ENCODE results near the gene SEMA4D. TPM values are rescaled to one million over a fixed set of nuclear protein-coding genes. Genes with fewer than 3 reads are reported as not detected.

Gene SEMA4D
- total RNA-seq, 1 donor: 0.72 TPM

DNA sequence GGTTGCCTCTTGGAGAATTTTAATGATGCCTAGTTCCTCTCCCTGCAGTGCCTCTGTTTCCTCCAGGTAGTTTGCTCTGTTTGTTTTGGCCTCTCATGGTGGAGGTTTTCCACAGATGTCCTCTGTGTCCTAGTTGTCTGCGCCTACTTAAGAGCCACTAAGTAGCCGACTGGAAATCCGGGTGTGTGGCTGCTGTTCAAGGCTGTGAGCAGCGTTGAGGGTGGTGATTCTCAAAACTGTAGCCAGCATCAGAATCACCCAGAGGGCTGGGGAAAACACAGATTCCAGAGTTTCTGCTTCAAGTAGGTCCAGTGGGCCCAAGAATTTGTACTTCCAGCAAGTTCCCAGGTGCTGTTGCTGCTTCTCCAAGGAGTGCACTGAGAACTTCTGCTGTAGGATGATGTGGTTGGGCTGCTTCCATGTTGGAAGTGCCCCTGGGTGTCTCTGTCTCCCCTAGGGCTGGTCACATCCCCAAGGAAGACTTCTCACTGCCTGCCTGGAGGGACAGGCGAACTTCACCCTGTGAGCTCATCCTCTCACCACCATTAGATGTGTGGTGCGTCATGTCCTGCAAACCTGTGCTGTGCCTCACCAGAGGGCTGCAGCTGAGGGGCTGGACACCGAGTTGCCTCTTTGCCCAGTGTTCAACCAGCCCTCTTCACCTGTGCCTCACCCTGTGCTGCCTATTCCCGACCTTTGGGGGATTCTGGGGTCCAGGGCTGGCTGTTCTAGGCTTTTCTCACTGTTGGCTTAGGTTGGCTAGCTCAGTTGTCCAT, 144.9 kb downstream of the SEMA4D start:
- Histone ChIP-seq H3K27ac (ENCODE audit: low read depth, low read length) (no peak overlapping the region), H3K4me2 (ENCODE audit: insufficient read depth, low read length) (no peak overlapping the region), H3K4me1 (ENCODE audit: insufficient read depth, low read length) (no peaks in the 10 kb centered on the region), H3K79me2 (ENCODE audit: insufficient read depth, low read length) (peaks cover 2% of the 10 kb centered on the region), H3K27me3 (ENCODE audit: insufficient read depth, low read length) (no peaks in the 10 kb centered on the region), H4K20me1 (ENCODE audit: insufficient read depth, low read length) (peaks cover 4% of the 10 kb centered on the region), H3K4me3 (ENCODE audit: insufficient read depth, low read length) (no peak overlapping the region), H3K36me3 (ENCODE audit: insufficient read depth, low read length) (peaks cover 75% of the 10 kb centered on the region), H2AFZ (ENCODE audit: low read length) (no peak overlapping the region), H3K9me3 (ENCODE audit: low read depth, low read length) (no peaks in the 10 kb centered on the region)
- peak; percentile 26 for DNase-seq (ENCODE audit: insufficient read length, low spot score, missing footprints)
- TF ChIP-seq, protein P1, sequence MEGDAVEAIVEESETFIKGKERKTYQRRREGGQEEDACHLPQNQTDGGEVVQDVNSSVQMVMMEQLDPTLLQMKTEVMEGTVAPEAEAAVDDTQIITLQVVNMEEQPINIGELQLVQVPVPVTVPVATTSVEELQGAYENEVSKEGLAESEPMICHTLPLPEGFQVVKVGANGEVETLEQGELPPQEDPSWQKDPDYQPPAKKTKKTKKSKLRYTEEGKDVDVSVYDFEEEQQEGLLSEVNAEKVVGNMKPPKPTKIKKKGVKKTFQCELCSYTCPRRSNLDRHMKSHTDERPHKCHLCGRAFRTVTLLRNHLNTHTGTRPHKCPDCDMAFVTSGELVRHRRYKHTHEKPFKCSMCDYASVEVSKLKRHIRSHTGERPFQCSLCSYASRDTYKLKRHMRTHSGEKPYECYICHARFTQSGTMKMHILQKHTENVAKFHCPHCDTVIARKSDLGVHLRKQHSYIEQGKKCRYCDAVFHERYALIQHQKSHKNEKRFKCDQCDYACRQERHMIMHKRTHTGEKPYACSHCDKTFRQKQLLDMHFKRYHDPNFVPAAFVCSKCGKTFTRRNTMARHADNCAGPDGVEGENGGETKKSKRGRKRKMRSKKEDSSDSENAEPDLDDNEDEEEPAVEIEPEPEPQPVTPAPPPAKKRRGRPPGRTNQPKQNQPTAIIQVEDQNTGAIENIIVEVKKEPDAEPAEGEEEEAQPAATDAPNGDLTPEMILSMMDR (IDR thresholded peaks at IDR 0.05; ENCODE audit: extremely low read depth, low read depth, low read length): no peak

DNA sequence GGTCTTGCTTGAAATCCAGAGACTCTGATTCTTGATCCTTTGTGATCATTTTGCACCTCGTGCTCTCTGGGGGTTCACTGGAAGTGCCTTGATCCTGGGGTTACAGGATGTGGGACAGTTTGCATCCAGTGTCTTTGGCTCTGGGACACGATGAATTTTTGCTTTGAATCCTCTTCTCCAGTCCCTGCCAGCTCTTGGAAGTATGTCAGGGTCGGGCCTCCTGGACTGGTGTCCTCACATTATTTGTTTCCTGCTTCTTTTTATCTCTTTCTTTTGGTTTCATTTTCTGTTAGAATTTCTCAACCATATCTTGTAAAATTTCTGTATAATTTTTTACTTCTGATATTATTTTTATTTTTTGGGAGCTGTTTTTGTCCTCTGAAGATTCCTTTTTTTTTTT, 145.5 kb downstream of the SEMA4D start:
- Histone ChIP-seq H3K36me3 (ENCODE audit: insufficient read depth, low read length) (peaks cover 76% of the 10 kb centered on the region), H3K9me3 (ENCODE audit: low read depth, low read length) (no peaks in the 10 kb centered on the region), H3K79me2 (ENCODE audit: insufficient read depth, low read length) (peaks cover 2% of the 10 kb centered on the region), H3K4me1 (ENCODE audit: insufficient read depth, low read length) (no peaks in the 10 kb centered on the region), H3K27ac (ENCODE audit: low read depth, low read length) (no peak overlapping the region), H2AFZ (ENCODE audit: low read length) (no peak overlapping the region), H4K20me1 (ENCODE audit: insufficient read depth, low read length) (peaks cover 4% of the 10 kb centered on the region), H3K27me3 (ENCODE audit: insufficient read depth, low read length) (no peaks in the 10 kb centered on the region), H3K4me3 (ENCODE audit: insufficient read depth, low read length) (no peak overlapping the region), H3K4me2 (ENCODE audit: insufficient read depth, low read length) (no peak overlapping the region)
- TF ChIP-seq, protein P1 (IDR thresholded peaks at IDR 0.05; ENCODE audit: extremely low read depth, low read depth, low read length): no peak
- no peak for DNase-seq (ENCODE audit: insufficient read length, low spot score, missing footprints)

DNA sequence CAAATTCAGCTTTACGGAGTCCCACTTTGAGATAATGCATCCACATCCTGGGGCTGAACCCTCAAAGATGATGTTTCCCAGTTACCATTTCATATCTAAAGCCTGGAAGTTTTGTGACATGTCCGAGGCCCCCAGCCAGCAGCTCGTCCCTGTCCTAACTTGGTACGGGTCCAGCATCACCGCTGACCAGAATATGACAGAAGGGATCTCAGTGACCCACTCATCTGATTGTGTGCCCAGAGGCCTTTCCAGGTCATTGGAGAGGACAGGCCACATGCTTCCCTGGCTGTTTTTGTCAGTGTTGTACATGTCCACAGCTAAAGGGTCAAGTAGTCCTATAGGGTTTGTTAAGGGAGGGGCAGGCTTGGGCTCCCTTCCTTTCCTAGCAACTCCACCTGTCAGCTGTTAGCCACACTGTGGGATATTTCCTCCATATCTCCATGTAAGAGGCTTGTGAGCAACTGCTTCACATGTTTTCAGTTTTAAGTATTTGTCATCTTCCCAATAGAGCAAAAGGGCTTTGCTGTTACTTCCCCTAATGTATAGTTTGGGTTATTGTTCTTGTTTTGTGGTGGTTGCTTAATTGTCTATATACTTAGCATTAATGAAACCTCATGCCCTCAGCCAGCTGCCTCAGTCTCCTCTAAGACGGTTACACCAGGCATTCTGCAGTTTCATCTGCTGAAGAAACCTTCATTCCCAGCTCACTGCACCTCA, 146.2 kb downstream of the SEMA4D start:
- no peak for DNase-seq (ENCODE audit: insufficient read length, low spot score, missing footprints)
- Histone ChIP-seq H3K27me3 (ENCODE audit: insufficient read depth, low read length) (no peaks in the 10 kb centered on the region), H3K9me3 (ENCODE audit: low read depth, low read length) (no peaks in the 10 kb centered on the region), H3K36me3 (ENCODE audit: insufficient read depth, low read length) (peaks cover 76% of the 10 kb centered on the region), H3K4me3 (ENCODE audit: insufficient read depth, low read length) (no peak overlapping the region), H3K79me2 (ENCODE audit: insufficient read depth, low read length) (peaks cover 2% of the 10 kb centered on the region), H3K4me2 (ENCODE audit: insufficient read depth, low read length) (no peak overlapping the region), H3K4me1 (ENCODE audit: insufficient read depth, low read length) (no peaks in the 10 kb centered on the region), H3K27ac (ENCODE audit: low read depth, low read length) (no peak overlapping the region), H4K20me1 (ENCODE audit: insufficient read depth, low read length) (peaks cover 3% of the 10 kb centered on the region), H2AFZ (ENCODE audit: low read length) (no peak overlapping the region)
- TF ChIP-seq, protein P1 (IDR thresholded peaks at IDR 0.05; ENCODE audit: extremely low read depth, low read depth, low read length): no peak

DNA sequence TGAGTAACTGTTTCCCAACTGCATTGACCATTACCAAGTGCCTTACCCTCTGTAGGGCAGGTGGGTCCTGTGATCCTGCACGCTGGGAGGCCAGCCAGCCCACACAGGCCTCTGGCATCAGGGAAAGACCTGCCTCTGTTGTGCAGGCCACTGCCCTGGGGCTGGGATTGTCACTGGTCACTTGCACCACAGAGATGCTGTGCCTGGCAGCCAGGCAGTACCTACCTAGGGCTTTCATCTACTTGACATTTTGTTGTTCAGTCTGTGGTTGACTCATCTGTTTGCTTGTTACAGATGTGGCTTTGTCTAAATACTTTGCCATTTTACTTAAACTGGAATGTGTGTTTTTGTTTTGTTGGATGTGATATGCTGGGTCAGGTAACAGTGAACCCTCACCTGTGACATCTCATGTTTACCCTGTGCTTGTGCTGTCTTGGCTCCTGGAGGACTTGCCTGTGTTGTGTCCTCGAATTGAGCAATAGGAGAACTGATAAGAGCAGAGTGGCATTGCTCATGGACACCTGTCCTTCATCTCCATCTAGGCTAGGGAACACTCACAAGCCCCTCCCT, 146.8 kb downstream of the SEMA4D start:
- no peaks in the 10 kb centered on the region for H3K4me1 ChIP-seq (ENCODE audit: insufficient read depth, low read length)
- H2AFZ ChIP-seq (ENCODE audit: low read length): no peak overlapping the region
- peaks cover 79% of the 10 kb centered on the region for H3K36me3 ChIP-seq (ENCODE audit: insufficient read depth, low read length)
- H3K4me2 ChIP-seq (ENCODE audit: insufficient read depth, low read length): no peak overlapping the region
- no peaks in the 10 kb centered on the region for H3K9me3 ChIP-seq (ENCODE audit: low read depth, low read length)
- no peaks in the 10 kb centered on the region for H3K27me3 ChIP-seq (ENCODE audit: insufficient read depth, low read length)
- DNase-seq (ENCODE audit: insufficient read length, low spot score, missing footprints): no peak
- peaks cover 2% of the 10 kb centered on the region for H3K79me2 ChIP-seq (ENCODE audit: insufficient read depth, low read length)
- peaks cover 2% of the 10 kb centered on the region for H4K20me1 ChIP-seq (ENCODE audit: insufficient read depth, low read length)
- H3K27ac ChIP-seq (ENCODE audit: low read depth, low read length): no peak overlapping the region
- H3K4me3 ChIP-seq (ENCODE audit: insufficient read depth, low read length): no peak overlapping the region
- TF ChIP-seq, protein P1 (IDR thresholded peaks at IDR 0.05; ENCODE audit: extremely low read depth, low read depth, low read length): no peak

Measured in osteoblast (primary cell).